ENCODE measurements around the gene MSRB3. TPM values are rescaled to one million over a fixed set of nuclear protein-coding genes. Genes with fewer than 3 reads are reported as not detected.

MSRB3 gene
- total RNA-seq, 1 donor from 2014 or later = 1.1 TPM

- Mint-ChIP-seq H3K4me3 (ENCODE audit: low read depth) (no peak overlapping the region), H3K27ac (no peak overlapping the region), H3K4me1 (ENCODE audit: low read depth) (peaks cover 6% of the 10 kb centered on the region), H3K9me3 (ENCODE audit: low read depth) (no peaks in the 10 kb centered on the region), H3K27me3 (peaks cover 11% of the 10 kb centered on the region), H3K36me3 (ENCODE audit: insufficient read depth) (no peaks in the 10 kb centered on the region)
- no peak for DNase-seq (ENCODE audit: low spot score, unreplicated experiment)
- no peak for TF ChIP-seq CTCF (IDR thresholded peaks at IDR 0.05; ENCODE audit: unreplicated experiment)
Measured at GRCh38 chr12:65387396-65387795, 108.9 kb downstream of the MSRB3 start.

DNA sequence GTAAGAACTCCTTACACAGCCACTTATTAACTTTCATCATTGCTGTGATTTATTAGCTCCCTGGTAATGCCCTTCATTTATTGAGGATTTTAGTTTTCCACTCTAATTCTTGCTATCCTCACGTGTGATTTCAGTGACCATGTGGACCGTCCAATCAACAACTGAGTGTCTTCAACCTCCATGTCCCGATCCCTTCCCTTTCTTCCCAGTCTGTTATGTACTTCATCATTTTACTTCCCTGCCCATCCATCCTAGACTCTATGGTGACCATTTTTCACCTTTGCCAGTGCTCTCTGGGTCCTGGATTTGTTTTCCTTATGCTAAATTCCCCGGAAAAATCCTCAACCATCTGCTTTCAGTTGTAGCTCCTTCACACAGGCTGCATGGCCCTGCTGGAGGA is 111.0 kb downstream of the MSRB3 start:
- Mint-ChIP-seq H3K9me3 (ENCODE audit: low read depth) (peaks cover 2% of the 10 kb centered on the region), H3K27ac (no peak overlapping the region), H3K27me3 (peaks cover 11% of the 10 kb centered on the region), H3K4me3 (ENCODE audit: low read depth) (no peak overlapping the region), H3K36me3 (ENCODE audit: insufficient read depth) (no peaks in the 10 kb centered on the region), H3K4me1 (ENCODE audit: low read depth) (peaks cover 4% of the 10 kb centered on the region)
- no peak for TF ChIP-seq CTCF (IDR thresholded peaks at IDR 0.05; ENCODE audit: unreplicated experiment)
- DNase-seq (ENCODE audit: low spot score, unreplicated experiment) = no peak

DNA sequence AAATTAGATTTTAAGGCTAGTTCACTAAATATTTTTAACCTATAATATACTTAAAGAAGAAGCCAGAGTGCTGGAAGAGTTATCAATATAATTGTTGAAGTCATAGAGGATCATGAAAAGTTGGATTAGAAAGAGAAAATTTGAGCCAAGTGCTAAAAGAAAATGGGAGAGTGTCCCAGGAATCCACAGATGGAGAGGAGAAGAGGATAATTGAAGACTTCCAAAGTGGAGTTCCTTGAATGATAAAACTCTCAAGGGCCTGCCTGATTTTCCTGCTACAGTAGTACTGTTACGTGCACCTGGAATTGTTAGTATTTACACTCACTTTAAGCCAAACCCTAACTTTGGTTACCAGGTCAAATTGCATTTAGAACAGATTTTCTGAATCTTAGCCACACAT is 113.2 kb downstream of the MSRB3 start:
- no peak overlapping the region for H3K27ac Mint-ChIP-seq
- H3K27me3 Mint-ChIP-seq = peaks cover 11% of the 10 kb centered on the region
- H3K4me1 Mint-ChIP-seq (ENCODE audit: low read depth) = no peaks in the 10 kb centered on the region
- H3K4me3 Mint-ChIP-seq (ENCODE audit: low read depth) = no peak overlapping the region
- DNase-seq (ENCODE audit: low spot score, unreplicated experiment) = no peak
- TF ChIP-seq CTCF (IDR thresholded peaks at IDR 0.05; ENCODE audit: unreplicated experiment) = no peak
- peaks cover 2% of the 10 kb centered on the region for H3K36me3 Mint-ChIP-seq (ENCODE audit: insufficient read depth)
- H3K9me3 Mint-ChIP-seq (ENCODE audit: low read depth) = peaks cover 14% of the 10 kb centered on the region

DNA sequence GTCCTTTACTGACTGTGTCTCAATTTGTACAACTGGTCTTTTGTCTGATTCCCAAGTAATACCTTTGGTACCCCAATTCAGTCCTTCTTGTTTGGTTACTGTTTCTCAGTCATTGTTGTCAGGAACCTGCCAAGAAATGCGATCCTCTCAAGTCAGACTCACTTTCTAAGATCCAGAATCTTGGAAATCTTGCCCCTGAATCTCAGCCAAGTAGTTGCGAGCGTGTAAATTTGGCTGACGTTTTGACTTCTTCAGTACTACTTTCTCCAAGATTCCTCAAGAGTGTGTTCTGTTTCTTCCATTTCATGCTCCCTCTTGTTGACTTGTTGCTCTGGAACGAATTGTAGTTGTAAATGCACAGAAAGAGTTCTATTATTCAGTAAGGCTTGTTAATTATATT is 114.0 kb downstream of the MSRB3 start:
- no peak for TF ChIP-seq CTCF (IDR thresholded peaks at IDR 0.05; ENCODE audit: unreplicated experiment)
- Mint-ChIP-seq H3K36me3 (ENCODE audit: insufficient read depth) (peaks cover 2% of the 10 kb centered on the region), H3K9me3 (ENCODE audit: low read depth) (peaks cover 19% of the 10 kb centered on the region), H3K27ac (no peak overlapping the region), H3K27me3 (peaks cover 11% of the 10 kb centered on the region), H3K4me3 (ENCODE audit: low read depth) (no peak overlapping the region), H3K4me1 (ENCODE audit: low read depth) (no peaks in the 10 kb centered on the region)
- DNase-seq (ENCODE audit: low spot score, unreplicated experiment) = no peak

GRCh38 chr12:65403188-65403587 is 124.7 kb downstream of the MSRB3 start:
- Mint-ChIP-seq H3K4me3 (ENCODE audit: low read depth) (no peak overlapping the region), H3K36me3 (ENCODE audit: insufficient read depth) (peaks cover 3% of the 10 kb centered on the region), H3K9me3 (ENCODE audit: low read depth) (peaks cover 37% of the 10 kb centered on the region), H3K27ac (no peak overlapping the region), H3K27me3 (no peaks in the 10 kb centered on the region), H3K4me1 (ENCODE audit: low read depth) (no peaks in the 10 kb centered on the region)
- DNase-seq (ENCODE audit: low spot score, unreplicated experiment) = no peak
- TF ChIP-seq CTCF (IDR thresholded peaks at IDR 0.05; ENCODE audit: unreplicated experiment) = no peak
